DOHH2 (cell line): ENCODE measurements around the gene CDKL5.

ENCODE experiments used
- H3F3A ChIP-seq: fragments of 200-600 bp; sonication (generic), shearing (Covaris generic); 2 replicates; pipeline ENCODE4 v1.6.0; 2016; ENCODE audit warnings: antibody characterized with exemption, mild to moderate bottlenecking; ENCODE audit not compliant: control insufficient read depth, insufficient read depth
- H3K27ac ChIP-seq: fragments of 200-600 bp; sonication (generic); 2 replicates; pipeline ENCODE4 v1.5.1; 2014; ENCODE audit warnings: low read depth, mild to moderate bottlenecking, low read length, moderate library complexity
- H3K27me3 ChIP-seq: fragments of 200-600 bp; sonication (generic); 2 replicates; pipeline ENCODE4 v1.6.1; 2014; ENCODE audit warnings: mild to moderate bottlenecking, low read length, mixed read lengths; ENCODE audit not compliant: control insufficient read depth
- H3K36me3 ChIP-seq: fragments of 200-600 bp; sonication (generic); 2 replicates; pipeline ENCODE4 v1.6.1; 2014; ENCODE audit warnings: mild to moderate bottlenecking, low read length, moderate library complexity, mixed read lengths; ENCODE audit not compliant: control insufficient read depth
- H3K4me1 ChIP-seq: fragments of 200-600 bp; sonication (generic); 2 replicates; pipeline ENCODE4 v1.6.1; 2014; ENCODE audit warnings: mild to moderate bottlenecking, low read length, mixed read lengths; ENCODE audit not compliant: control insufficient read depth
- H3K4me2 ChIP-seq: fragments of 200-600 bp; sonication (generic); 2 replicates; pipeline ENCODE4 v1.6.0; 2014; ENCODE audit warnings: mild to moderate bottlenecking, low read length, moderate library complexity
- H3K4me3 ChIP-seq: fragments of 200-600 bp; sonication (generic); 2 replicates; pipeline ENCODE4 v1.5.1; 2014; ENCODE audit warnings: mild to moderate bottlenecking, low read length, mixed read lengths
- H3K79me2 ChIP-seq: fragments of 200-600 bp; sonication (generic); 2 replicates; pipeline ENCODE4 v1.6.1; 2014; ENCODE audit warnings: mild to moderate bottlenecking, low read length, mixed read lengths; ENCODE audit not compliant: control insufficient read depth
- H3K9me2 ChIP-seq: fragments of 200-600 bp; sonication (generic); replicated peaks from 2 replicates; pipeline ENCODE4 v1.6.1; 2014; ENCODE audit warnings: mild to moderate bottlenecking, low read length, mixed read lengths; ENCODE audit not compliant: control insufficient read depth
- H3K9me3 ChIP-seq: fragments of 200-600 bp; sonication (generic); 2 replicates; pipeline ENCODE4 v1.6.1; 2014; ENCODE audit warnings: antibody characterized with exemption, low read length, mixed read lengths; ENCODE audit not compliant: control insufficient read depth, insufficient read depth
- H4K20me1 ChIP-seq: fragments of 200-600 bp; sonication (generic); 2 replicates; pipeline ENCODE4 v1.6.0; 2014; ENCODE audit warnings: low read depth, mild to moderate bottlenecking, antibody characterized with exemption, low read length, moderate library complexity; ENCODE audit not compliant: control insufficient read depth, insufficient read depth
- CTCF ChIP-seq: fragments of 200-600 bp; sonication (generic); IDR thresholded peaks from one replicate; pipeline ENCODE4 v1.5.1; 2014; ENCODE audit warnings: antibody characterized with exemption, mild to moderate bottlenecking, low read depth, low read length; ENCODE audit not compliant: poor library complexity, severe bottlenecking
- EZH2phosphoT487 ChIP-seq: fragments of 200-600 bp; sonication (generic); IDR thresholded peaks from 2 replicates; pipeline ENCODE4 v1.6.1; 2017; ENCODE audit warnings: borderline replicate concordance, mild to moderate bottlenecking, antibody characterized with exemption, low read length, moderate library complexity, mixed read lengths

Gene CDKL5

DNA sequence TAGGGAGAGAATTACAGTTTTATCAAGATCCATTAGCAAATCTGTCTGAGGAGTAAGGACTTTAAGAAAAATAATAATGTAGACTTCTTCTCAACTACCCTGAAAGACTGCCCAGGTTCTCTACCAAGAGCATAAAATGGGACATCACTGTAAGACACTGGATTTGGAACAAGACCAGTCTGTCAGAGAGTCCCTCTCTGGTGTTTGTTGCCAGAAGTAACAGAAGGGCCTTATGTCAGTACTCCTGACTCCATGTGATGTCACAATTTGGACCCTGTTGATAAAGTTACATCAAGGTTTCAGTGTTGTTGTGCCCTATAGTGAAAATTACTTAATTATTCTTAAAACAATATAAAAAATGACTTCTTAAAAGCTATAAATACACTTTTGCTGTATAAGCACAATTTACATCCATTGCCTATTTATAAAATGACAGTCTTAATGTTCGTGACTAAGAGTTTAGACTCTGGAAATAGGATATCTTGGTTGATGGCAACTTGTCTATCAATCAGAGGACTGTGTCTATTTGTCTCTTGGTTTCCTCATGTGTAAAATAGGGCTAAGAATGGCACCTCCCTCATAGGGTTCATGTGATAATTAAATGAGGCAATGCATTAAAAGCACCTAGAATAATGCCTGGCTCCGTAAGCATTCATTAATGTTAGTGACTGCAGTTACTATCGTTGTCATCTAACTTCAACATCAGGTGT, 188.7 kb downstream of the CDKL5 start:
- H3K79me2 ChIP-seq, result no peaks in the 10 kb centered on the region
- H3K9me3 ChIP-seq, result no peaks in the 10 kb centered on the region
- TF ChIP-seq EZH2phosphoT487 (no peak), CTCF (no peak)
- H3F3A ChIP-seq, result no peaks in the 10 kb centered on the region
- no peaks in the 10 kb centered on the region for H3K9me2 ChIP-seq
- no peak overlapping the region for H3K4me3 ChIP-seq
- H3K36me3 ChIP-seq, result no peaks in the 10 kb centered on the region
- no peaks in the 10 kb centered on the region for H3K4me1 ChIP-seq
- no peak overlapping the region for H3K27ac ChIP-seq
- H3K27me3 ChIP-seq, result no peaks in the 10 kb centered on the region
- no peaks in the 10 kb centered on the region for H4K20me1 ChIP-seq
- no peak overlapping the region for H3K4me2 ChIP-seq

- no peaks in the 10 kb centered on the region for H3K27me3 ChIP-seq
- H3K36me3 ChIP-seq, result no peaks in the 10 kb centered on the region
- no peaks in the 10 kb centered on the region for H3F3A ChIP-seq
- TF ChIP-seq CTCF, result no peak
- TF ChIP-seq EZH2phosphoT487, result no peak
- no peaks in the 10 kb centered on the region for H3K9me2 ChIP-seq
- H3K9me3 ChIP-seq, result no peaks in the 10 kb centered on the region
- no peaks in the 10 kb centered on the region for H3K4me1 ChIP-seq
- no peak overlapping the region for H3K4me3 ChIP-seq
- no peak overlapping the region for H3K27ac ChIP-seq
- no peaks in the 10 kb centered on the region for H3K79me2 ChIP-seq
- no peaks in the 10 kb centered on the region for H4K20me1 ChIP-seq
- H3K4me2 ChIP-seq, result no peak overlapping the region
Observed at GRCh38 chrX:18616688-18617406, 191.4 kb downstream of the CDKL5 start.

DNA sequence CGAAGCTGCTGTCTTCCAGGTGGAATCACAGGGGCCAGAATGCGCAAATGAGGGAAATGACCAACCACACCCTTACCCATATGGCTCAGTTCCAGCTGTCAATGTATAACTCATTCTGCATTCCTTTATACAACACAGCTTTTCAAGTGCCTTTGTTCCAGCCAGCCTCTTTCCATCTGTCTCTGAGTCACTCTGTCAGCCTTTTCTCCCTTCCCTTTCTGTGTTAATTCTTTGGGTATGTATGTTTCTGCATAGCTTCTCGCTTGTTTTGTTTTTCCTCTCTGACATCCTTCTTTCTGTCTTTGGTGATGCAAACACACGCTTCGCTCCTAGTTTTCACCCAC, 192.0 kb downstream of the CDKL5 start:
- Histone ChIP-seq H4K20me1 (no peaks in the 10 kb centered on the region), H3K36me3 (no peaks in the 10 kb centered on the region), H3K27me3 (no peaks in the 10 kb centered on the region), H3K9me2 (no peaks in the 10 kb centered on the region), H3K27ac (no peak overlapping the region), H3K4me1 (no peaks in the 10 kb centered on the region), H3K79me2 (no peaks in the 10 kb centered on the region), H3K4me3 (no peak overlapping the region), H3K9me3 (no peaks in the 10 kb centered on the region), H3F3A (no peaks in the 10 kb centered on the region), H3K4me2 (no peak overlapping the region)
- TF ChIP-seq EZH2phosphoT487, result no peak
- TF ChIP-seq CTCF, result no peak
